GM12878 (cell line): ENCODE data around the gene TCF7L2.

Experiments
- FOXM1 ChIP-seq: IDR thresholded peaks from 2 replicates; pipeline ENCODE4 v1.6.1; 2012; ENCODE audit warnings: low read depth, mild to moderate bottlenecking, inconsistent platforms, low read length, moderate library complexity
- IKZF1 ChIP-seq: fragments of 450-650 bp; conservative IDR thresholded peaks from 2 replicates; pipeline ENCODE4 v1.6.1; 2017; ENCODE audit warnings: antibody characterized with exemption, mild to moderate bottlenecking
- MXI1 ChIP-seq: fragments of 150-350 bp; IDR thresholded peaks from 2 replicates; pipeline ENCODE4 v1.6.1; 2011; ENCODE audit warnings: low read depth, mild to moderate bottlenecking, inconsistent platforms, low read length, improper control_type of control experiment
- NFIC ChIP-seq: IDR thresholded peaks from 2 replicates; pipeline ENCODE4 v1.6.1; 2012; ENCODE audit warnings: low read depth, mild to moderate bottlenecking, inconsistent platforms, low read length, moderate library complexity
- POLR2A ChIP-seq: IDR thresholded peaks from 2 replicates; pipeline ENCODE4 v1.6.1; 2011; ENCODE audit warnings: low read depth, mild to moderate bottlenecking, low read length
- POLR2AphosphoS5 ChIP-seq: IDR thresholded peaks from 2 replicates; pipeline ENCODE4 v1.6.1; 2011; ENCODE audit warnings: mild to moderate bottlenecking, low read length, inconsistent platforms
- SUPT20H ChIP-seq: IDR thresholded peaks from 2 replicates; pipeline ENCODE4 v1.6.1; 2011; ENCODE audit warnings: low read depth, mild to moderate bottlenecking, low read length, moderate library complexity, borderline replicate concordance; ENCODE audit not compliant: control insufficient read depth
- WRNIP1 ChIP-seq: IDR thresholded peaks from 2 replicates; pipeline ENCODE4 v1.6.1; 2011; ENCODE audit warnings: low read depth, low read length, improper control_type of control experiment, borderline replicate concordance
- TF ChIP-seq, protein P1 (sequence below): IDR thresholded peaks from 2 replicates; pipeline ENCODE4 v1.6.1; 2011; ENCODE audit warnings: mild to moderate bottlenecking, low read depth, low read length, moderate library complexity; ENCODE audit not compliant: insufficient replicate concordance
- TF ChIP-seq, protein P2 (sequence below), 3 experiments: IDR thresholded peaks in 2 of 3; conservative IDR thresholded peaks in 1 of 3; 2 replicates each; pipeline ENCODE4 v1.5.1; 2011; ENCODE audit warnings: low read depth in 3 of 3, low read length in 3 of 3, mild to moderate bottlenecking in 3 of 3, control low read depth in 2 of 3, moderate library complexity in 2 of 3, inconsistent platforms in 1 of 3, mixed read lengths in 1 of 3; ENCODE audit not compliant: control insufficient read depth in 2 of 3, insufficient read depth in 1 of 3; ENCODE audit errors: extremely low read depth in 1 of 3

DNA sequence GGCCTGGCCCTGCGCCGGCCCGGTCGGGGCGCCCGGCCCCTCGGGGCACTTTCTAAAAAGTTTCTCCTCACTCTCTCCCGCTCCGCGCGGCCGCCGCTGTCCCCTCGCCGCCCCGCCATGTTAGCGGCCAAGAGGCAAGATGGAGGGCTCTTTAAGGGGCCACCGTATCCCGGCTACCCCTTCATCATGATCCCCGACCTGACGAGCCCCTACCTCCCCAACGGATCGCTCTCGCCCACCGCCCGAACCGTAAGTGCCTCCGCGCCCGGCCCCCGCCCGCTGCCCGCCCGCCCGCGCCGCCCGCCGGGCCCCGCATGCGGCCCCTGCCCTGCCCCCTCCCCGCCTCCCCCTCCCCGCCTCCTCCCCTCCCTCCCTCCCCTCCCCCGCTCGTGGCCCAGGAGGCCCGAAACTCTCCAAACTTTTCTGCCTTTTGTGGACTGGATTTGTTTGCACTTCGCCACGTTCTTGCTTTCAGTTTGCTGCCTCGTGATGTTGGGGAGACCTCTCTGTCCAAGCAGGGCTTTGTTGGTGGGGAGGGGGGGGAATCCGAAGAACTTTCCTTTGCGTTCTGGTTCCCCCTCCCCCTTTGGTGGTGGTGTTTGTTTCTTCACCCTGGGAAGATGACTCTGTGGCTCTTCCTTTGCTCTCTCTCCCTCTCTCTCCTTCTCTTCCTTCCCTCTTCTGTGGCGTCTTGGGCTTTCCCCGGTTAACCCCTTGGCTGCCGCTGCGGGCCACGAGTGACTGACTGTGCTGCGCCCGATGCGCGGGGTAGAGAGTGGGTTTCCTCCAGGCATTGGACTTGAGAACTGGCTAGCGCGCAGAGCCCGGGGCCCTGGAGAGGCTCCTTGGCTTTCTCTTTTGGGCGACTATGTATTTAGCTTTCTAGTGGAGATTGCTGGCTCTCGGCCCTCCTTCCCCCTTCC, 1.6 kb downstream of the TCF7L2 start:
- TF ChIP-seq, protein P1, sequence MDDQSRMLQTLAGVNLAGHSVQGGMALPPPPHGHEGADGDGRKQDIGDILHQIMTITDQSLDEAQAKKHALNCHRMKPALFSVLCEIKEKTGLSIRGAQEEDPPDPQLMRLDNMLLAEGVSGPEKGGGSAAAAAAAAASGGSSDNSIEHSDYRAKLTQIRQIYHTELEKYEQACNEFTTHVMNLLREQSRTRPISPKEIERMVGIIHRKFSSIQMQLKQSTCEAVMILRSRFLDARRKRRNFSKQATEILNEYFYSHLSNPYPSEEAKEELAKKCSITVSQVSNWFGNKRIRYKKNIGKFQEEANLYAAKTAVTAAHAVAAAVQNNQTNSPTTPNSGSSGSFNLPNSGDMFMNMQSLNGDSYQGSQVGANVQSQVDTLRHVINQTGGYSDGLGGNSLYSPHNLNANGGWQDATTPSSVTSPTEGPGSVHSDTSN: no peak
- TF ChIP-seq MXI1: no peak
- TF ChIP-seq NFIC: no peak
- no peak for TF ChIP-seq IKZF1
- TF ChIP-seq, protein P2, sequence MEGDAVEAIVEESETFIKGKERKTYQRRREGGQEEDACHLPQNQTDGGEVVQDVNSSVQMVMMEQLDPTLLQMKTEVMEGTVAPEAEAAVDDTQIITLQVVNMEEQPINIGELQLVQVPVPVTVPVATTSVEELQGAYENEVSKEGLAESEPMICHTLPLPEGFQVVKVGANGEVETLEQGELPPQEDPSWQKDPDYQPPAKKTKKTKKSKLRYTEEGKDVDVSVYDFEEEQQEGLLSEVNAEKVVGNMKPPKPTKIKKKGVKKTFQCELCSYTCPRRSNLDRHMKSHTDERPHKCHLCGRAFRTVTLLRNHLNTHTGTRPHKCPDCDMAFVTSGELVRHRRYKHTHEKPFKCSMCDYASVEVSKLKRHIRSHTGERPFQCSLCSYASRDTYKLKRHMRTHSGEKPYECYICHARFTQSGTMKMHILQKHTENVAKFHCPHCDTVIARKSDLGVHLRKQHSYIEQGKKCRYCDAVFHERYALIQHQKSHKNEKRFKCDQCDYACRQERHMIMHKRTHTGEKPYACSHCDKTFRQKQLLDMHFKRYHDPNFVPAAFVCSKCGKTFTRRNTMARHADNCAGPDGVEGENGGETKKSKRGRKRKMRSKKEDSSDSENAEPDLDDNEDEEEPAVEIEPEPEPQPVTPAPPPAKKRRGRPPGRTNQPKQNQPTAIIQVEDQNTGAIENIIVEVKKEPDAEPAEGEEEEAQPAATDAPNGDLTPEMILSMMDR (IDR thresholded peaks at IDR 0.05 in 2 of 3, conservative IDR thresholded peaks at IDR 0.05 in 1 of 3; ENCODE audit: control insufficient read depth in 2 of 3, extremely low read depth in 1 of 3, insufficient read depth in 1 of 3, low read depth in 3 of 3, low read length in 3 of 3): no peak
- no peak for TF ChIP-seq WRNIP1
- no peak for TF ChIP-seq POLR2AphosphoS5
- TF ChIP-seq SUPT20H: no peak
- no peak for TF ChIP-seq FOXM1
- no peak for TF ChIP-seq POLR2A
